GM19025 (cell line): ENCODE measurements around the gene ADCYAP1R1.

Source experiments
- ATAC-seq: cut with Tn5 transposase; IDR thresholded peaks from one replicate; pipeline ENCODE4 v1.9.1; 2021; ENCODE audit warnings: mild to moderate bottlenecking, low read depth, moderate library complexity; ENCODE audit not compliant: unreplicated experiment

The ADCYAP1R1 gene

GRCh38 chr7:31102973-31103850, 51.1 kb downstream of the ADCYAP1R1 start:
- ATAC-seq: no peak

- ATAC-seq: no peak
These were observed 52.5 kb downstream of the ADCYAP1R1 start for GRCh38 chr7:31104361-31105255.

GRCh38 chr7:31105256-31105950, 53.3 kb downstream of the ADCYAP1R1 start:
- no peak for ATAC-seq

- ATAC-seq: no peak
These were observed 54.4 kb downstream of the ADCYAP1R1 start for GRCh38 chr7:31106303-31107105.

- ATAC-seq: no peak
These were observed 55.3 kb downstream of the ADCYAP1R1 start for GRCh38 chr7:31107106-31108090.

- ATAC-seq: no peak
These were observed 56.1 kb downstream of the ADCYAP1R1 start for GRCh38 chr7:31108097-31108657.

GRCh38 chr7:31109751-31110150, 57.6 kb downstream of the ADCYAP1R1 start:
- ATAC-seq: no peak

- no peak for ATAC-seq
These were observed 58.4 kb downstream of the ADCYAP1R1 start for GRCh38 chr7:31110331-31111108.

GRCh38 chr7:31111109-31111451, 59.0 kb downstream of the ADCYAP1R1 start:
- ATAC-seq: no peak

GRCh38 chr7:31113660-31114059, 61.6 kb downstream of the ADCYAP1R1 start:
- ATAC-seq: no peak

- ATAC-seq: no peak
These were observed 62.7 kb downstream of the ADCYAP1R1 start for GRCh38 chr7:31114593-31115343.

GRCh38 chr7:31116615-31117014, 64.5 kb downstream of the ADCYAP1R1 start:
- ATAC-seq: no peak

GRCh38 chr7:31119249-31119648, 67.1 kb downstream of the ADCYAP1R1 start:
- no peak for ATAC-seq

GRCh38 chr7:31120800-31121513, 68.8 kb downstream of the ADCYAP1R1 start:
- ATAC-seq: no peak

- no peak for ATAC-seq
These were observed 69.5 kb downstream of the ADCYAP1R1 start for GRCh38 chr7:31121601-31122000.

- ATAC-seq: no peak
These were observed 70.5 kb downstream of the ADCYAP1R1 start for GRCh38 chr7:31122649-31123058.
